Peyer's patch (tissue), 4 donors: Measurements from ENCODE around the gene ZSCAN2. TPM values are rescaled to one million over a fixed set of nuclear protein-coding genes. Genes with fewer than 3 reads are reported as not detected.
"Not testable (repeated sequence)": the region's sequence is repeated elsewhere in the genome, so short reads cannot be mapped to it uniquely, and the experiment has no call there.

ENCODE experiments used
- DNase-seq, 3 donors: peaks; one replicate each; pipeline ENCODE4 v3.0.0-alpha.2; 2017 to 2019
- H3K27ac ChIP-seq, 4 donors: fragments of 200-600 bp; sonication (generic); one replicate each; pipeline ENCODE4 v1.5.1; 2016 to 2019
- H3K27me3 ChIP-seq, 2 donors: fragments of 200-600 bp; sonication (generic); one replicate each; pipeline ENCODE4 v1.5.1; 2019
- H3K36me3 ChIP-seq, 3 donors: fragments of 200-600 bp; sonication (generic); one replicate each; pipeline ENCODE4 v1.5.1; 2016 to 2019
- H3K4me1 ChIP-seq, 4 donors: fragments of 200-600 bp; sonication (generic); one replicate each; pipeline ENCODE4 v1.5.1; 2016 to 2019
- H3K4me3 ChIP-seq, 4 donors: fragments of 200-600 bp; sonication (generic); 1 replicate in 3 of 4; 2 replicates in 1 of 4; pipeline ENCODE4 v1.5.1; 2016 to 2019; ENCODE audit warnings: mild to moderate bottlenecking in 1 of 4
- H3K9me3 ChIP-seq, 4 donors: fragments of 200-600 bp; sonication (generic); one replicate each; pipeline ENCODE4 v1.5.1; 2016 to 2019; ENCODE audit warnings: mild to moderate bottlenecking in 1 of 4
- POLR2A ChIP-seq, 2 donors: fragments of 450-650 bp; IDR thresholded peaks; one replicate each; pipeline ENCODE4 v1.5.1; 2017; ENCODE audit warnings: antibody characterized with exemption in 2 of 2, mild to moderate bottlenecking in 2 of 2, moderate library complexity in 2 of 2
- total RNA-seq, 4 donors: library from RNA; depleted of rRNA; stranded (reverse); fragments of >200 nt; gene quantifications; one replicate each; pipeline ENCODE4 v1.1.0, GENCODE V29; 2016
- TF ChIP-seq, protein P1 (sequence below), 6 experiments: fragments of 450-650 bp in 4 of 6; fragments of 200-600 bp in 2 of 6; sonication (generic) in 1 of 6; IDR thresholded peaks; one replicate each; pipeline ENCODE4 v1.5.1; 2017 to 2019; ENCODE audit warnings: antibody characterized with exemption in 6 of 6, mild to moderate bottlenecking in 3 of 6, moderate library complexity in 1 of 6

The ZSCAN2 gene
- total RNA-seq, 4 donors from 2014 or later: 4.4 to 22.3 (median 10.2) TPM

DNA sequence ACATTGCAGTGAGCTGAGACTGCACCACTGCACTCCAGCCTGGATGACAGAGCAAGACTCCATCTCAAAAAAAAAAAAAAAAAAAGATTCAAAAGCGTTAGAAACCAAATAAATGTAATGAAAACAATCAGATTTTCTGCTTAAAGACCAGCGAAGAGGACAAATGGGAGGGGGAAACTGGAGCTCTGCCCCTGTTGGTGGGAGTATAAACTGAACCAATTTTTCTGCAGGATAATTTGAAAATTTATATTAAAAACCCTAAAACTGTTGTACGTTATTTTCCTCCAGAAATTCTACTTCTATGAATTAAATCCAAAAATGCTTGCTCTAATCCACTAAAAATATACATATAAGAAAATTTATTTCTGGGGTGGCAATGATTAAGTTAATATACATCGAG is 25.3 kb upstream of the ZSCAN2 start:
- Histone ChIP-seq H3K27me3 (no peaks in the 10 kb centered on the region), H3K27ac (no peak overlapping the region), H3K9me3 (no peaks in the 10 kb centered on the region), H3K4me3 (no peak overlapping the region), H3K4me1 (no peaks in the 10 kb centered on the region), H3K36me3 (no peaks in the 10 kb centered on the region)
- TF ChIP-seq POLR2A (IDR thresholded peaks at IDR 0.05): no peak
- TF ChIP-seq, protein P1, sequence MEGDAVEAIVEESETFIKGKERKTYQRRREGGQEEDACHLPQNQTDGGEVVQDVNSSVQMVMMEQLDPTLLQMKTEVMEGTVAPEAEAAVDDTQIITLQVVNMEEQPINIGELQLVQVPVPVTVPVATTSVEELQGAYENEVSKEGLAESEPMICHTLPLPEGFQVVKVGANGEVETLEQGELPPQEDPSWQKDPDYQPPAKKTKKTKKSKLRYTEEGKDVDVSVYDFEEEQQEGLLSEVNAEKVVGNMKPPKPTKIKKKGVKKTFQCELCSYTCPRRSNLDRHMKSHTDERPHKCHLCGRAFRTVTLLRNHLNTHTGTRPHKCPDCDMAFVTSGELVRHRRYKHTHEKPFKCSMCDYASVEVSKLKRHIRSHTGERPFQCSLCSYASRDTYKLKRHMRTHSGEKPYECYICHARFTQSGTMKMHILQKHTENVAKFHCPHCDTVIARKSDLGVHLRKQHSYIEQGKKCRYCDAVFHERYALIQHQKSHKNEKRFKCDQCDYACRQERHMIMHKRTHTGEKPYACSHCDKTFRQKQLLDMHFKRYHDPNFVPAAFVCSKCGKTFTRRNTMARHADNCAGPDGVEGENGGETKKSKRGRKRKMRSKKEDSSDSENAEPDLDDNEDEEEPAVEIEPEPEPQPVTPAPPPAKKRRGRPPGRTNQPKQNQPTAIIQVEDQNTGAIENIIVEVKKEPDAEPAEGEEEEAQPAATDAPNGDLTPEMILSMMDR (IDR thresholded peaks at IDR 0.05): no peak
- no peak for DNase-seq

DNA sequence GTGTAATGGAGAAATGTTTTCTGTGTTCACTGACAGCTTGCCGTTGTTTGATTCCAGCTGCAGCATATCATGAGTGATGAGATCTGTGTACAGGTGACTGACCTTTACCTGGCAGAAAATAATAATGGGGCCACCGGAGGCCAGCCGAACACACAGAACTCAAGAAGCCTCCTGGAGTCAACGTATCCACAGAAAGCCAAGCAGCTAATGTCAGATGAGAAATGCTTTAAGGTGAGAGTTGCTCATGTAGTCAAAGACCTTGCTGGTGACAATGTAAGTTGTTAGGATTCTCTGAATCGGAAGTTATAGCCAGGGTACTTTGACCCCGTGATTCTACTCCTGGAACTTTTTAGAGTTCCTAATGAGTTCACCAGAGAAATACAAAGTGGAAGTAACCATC is 22.9 kb upstream of the ZSCAN2 start:
- not testable (repeated sequence) for H3K9me3 ChIP-seq, H3K4me1 ChIP-seq, DNase-seq, H3K27me3 ChIP-seq, H3K4me3 ChIP-seq, H3K36me3 ChIP-seq, H3K27ac ChIP-seq

DNA sequence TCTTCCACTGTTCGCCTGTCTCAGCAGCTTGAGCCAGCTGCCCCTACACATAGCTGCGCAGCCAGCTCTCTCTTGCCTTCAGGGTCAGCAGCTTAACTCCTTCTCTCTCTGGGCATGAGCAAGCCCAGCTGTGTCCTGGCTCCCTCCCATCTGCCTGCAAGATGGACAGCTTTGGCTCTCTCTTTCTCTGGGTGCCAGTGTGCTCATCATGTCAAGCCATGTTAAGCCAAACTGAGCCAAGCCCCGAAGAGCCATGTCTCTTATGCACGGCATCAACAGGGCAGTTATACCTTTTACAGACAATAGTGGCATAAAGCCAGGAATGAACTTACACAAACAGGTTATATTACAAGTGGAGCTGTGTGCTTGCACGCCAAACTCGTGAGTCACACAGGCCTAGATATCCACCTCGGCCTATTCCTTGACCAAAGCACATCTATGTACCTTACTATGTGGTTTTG is 21.5 kb upstream of the ZSCAN2 start:
- H3K4me3 ChIP-seq, H3K27me3 ChIP-seq, DNase-seq, H3K9me3 ChIP-seq, H3K36me3 ChIP-seq, H3K4me1 ChIP-seq, H3K27ac ChIP-seq: not testable (repeated sequence)

DNA sequence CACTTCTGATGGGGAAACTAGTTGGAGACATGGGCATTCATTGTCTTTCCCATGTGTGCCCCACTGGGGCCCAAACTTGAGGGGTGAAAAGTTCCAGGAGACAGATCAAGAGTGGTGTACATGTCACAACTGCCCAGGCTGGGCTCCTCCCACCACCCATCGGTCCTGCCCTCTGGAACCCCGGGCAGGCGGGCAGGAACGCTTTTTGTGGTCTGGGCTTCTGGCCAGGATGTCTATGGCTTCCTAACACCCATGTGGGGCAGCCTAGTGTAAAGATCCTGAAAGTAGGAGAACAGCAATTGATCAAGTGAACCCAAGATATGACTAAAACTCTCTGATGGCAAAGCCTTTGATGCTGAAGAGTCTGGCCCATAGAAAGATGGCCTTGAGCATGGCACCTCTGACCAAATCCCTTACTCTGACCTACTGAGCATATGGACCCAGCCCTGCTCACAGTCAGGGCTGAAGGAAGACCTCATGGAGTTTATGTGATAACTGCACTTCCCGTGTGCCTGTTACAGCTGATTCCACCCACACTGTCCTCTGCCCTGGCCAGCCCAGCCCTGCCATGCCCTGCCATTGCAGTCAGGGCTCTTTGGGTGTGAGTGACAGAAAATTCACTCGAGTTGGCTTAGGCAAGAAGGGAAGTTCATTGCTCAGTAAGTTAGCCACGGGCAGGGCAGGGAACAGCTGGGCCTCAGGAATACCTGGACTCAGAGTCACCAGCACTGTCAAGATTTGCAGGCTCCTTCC is 19.0 kb upstream of the ZSCAN2 start:
- DNase-seq: not testable (repeated sequence)

DNA sequence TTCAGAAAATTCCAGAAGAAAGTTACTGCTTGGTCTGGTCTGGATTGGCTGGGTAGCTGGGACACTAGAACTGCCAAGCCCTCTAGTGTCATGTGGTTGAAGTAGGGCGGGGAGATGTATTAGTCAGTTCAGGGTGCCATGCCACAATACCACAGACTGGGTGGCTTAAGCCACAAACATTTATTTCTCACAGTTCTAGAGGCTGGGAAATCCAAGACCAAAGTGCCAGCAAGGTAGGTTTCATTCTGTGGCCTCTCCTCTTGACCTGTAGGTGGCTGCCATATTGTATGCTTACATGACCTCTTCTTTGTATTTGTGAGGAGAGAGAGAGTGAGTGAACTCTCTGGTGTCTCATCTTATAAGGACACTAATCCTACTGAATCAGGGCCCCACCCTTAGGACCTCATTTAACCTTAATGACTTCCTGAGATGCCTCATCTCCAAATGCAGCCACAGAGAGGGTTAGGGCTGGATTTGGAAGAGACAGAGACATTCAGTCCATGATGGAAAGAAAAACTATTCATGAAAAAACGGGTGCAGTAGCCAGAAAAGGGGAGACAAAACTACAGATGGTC is 18.1 kb upstream of the ZSCAN2 start:
- Histone ChIP-seq H3K9me3 (no peaks in the 10 kb centered on the region), H3K36me3 (no peaks in the 10 kb centered on the region), H3K4me1 (no peaks in the 10 kb centered on the region)

More for the DNA sequence above, 19.0 kb upstream of the ZSCAN2 start:
- H3K27ac ChIP-seq, H3K4me3 ChIP-seq, H3K36me3 ChIP-seq, H3K4me1 ChIP-seq, H3K27me3 ChIP-seq, H3K9me3 ChIP-seq: not testable (repeated sequence)

DNA sequence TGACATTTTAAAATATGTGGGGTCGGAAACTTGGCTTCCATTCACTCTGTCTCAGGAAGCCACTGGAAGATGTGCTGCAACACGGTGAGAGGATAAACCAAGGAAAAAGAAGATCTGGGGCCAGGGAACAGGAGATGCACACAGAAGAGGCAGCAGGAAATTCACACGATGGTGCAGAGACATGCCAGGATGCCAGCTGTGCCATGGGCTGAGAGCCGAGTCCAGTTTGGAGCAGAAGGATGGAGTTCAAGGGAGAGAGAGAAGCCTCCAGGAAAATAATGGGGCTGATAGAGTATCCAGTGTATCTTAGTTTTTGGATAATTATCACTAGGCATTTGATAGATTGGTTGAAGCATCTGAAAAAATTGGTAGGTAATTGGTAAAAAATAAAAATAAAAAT is 16.9 kb upstream of the ZSCAN2 start:
- not testable (repeated sequence) for H3K4me3 ChIP-seq, H3K9me3 ChIP-seq, H3K27ac ChIP-seq, H3K4me1 ChIP-seq, H3K27me3 ChIP-seq, H3K36me3 ChIP-seq, DNase-seq

More for the DNA sequence above, 18.1 kb upstream of the ZSCAN2 start:
- no peaks in the 10 kb centered on the region for H3K27me3 ChIP-seq
- no peak for DNase-seq
- TF ChIP-seq POLR2A (IDR thresholded peaks at IDR 0.05): no peak
- TF ChIP-seq, protein P1 (IDR thresholded peaks at IDR 0.05): no peak
- H3K27ac ChIP-seq: no peak overlapping the region
- no peak overlapping the region for H3K4me3 ChIP-seq

DNA sequence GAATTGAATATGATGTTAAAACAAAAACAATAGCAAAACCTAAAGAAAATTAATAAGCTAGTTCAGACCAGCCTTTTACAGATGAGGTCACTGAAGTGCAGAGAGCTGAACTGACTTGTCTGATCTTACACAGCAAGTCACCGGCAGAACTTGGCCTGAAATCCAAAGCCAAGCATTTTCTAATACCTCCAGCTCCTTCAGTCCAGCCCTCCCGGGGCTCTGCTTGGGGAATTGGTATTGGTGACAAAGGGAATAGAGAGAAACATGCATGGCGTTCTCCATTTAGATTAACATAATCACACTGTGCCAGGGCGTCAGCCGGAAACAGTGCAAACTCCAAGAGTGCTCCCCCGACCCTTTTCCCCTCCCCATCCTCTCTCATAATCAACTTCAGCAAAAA is 14.1 kb upstream of the ZSCAN2 start:
- Histone ChIP-seq H3K36me3 (no peaks in the 10 kb centered on the region), H3K27me3 (no peaks in the 10 kb centered on the region), H3K4me1 (no peaks in the 10 kb centered on the region), H3K27ac (no peak overlapping the region), H3K9me3 (no peaks in the 10 kb centered on the region), H3K4me3 (no peak overlapping the region)
- TF ChIP-seq, protein P1 (IDR thresholded peaks at IDR 0.05): no peak
- TF ChIP-seq POLR2A (IDR thresholded peaks at IDR 0.05): no peak
- no peak for DNase-seq
